ENCODE results near the gene PDZK1IP1.
"Not testable (repeated sequence)": the region's sequence is repeated elsewhere in the genome, so short reads cannot be mapped to it uniquely, and the experiment has no call there.

PDZK1IP1 gene

DNA sequence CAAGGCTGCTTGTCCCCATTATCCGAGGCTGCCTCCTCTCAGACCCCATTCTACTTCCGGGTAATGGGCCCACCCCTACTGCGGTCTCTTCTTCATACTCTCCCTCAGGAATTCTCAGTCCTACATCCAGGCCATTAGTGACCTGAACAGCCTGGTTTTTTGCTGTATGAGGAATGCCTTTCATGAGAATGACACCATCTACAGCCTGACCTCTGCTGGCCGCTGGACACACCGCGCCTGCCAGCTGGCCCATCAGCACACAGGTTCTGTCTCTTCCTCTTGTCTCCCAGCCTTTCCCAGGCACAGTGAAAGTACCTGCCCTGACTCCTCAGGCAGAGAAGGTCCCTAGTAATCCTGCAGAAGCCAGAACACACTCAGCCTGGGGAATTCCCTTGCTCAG is 46.2 kb downstream of the PDZK1IP1 start:
- DNase-seq (ENCODE audit: low read depth); H3K4me3 ChIP-seq (ENCODE audit: low read depth, low read length): not testable (repeated sequence)
- TF ChIP-seq, protein P1, sequence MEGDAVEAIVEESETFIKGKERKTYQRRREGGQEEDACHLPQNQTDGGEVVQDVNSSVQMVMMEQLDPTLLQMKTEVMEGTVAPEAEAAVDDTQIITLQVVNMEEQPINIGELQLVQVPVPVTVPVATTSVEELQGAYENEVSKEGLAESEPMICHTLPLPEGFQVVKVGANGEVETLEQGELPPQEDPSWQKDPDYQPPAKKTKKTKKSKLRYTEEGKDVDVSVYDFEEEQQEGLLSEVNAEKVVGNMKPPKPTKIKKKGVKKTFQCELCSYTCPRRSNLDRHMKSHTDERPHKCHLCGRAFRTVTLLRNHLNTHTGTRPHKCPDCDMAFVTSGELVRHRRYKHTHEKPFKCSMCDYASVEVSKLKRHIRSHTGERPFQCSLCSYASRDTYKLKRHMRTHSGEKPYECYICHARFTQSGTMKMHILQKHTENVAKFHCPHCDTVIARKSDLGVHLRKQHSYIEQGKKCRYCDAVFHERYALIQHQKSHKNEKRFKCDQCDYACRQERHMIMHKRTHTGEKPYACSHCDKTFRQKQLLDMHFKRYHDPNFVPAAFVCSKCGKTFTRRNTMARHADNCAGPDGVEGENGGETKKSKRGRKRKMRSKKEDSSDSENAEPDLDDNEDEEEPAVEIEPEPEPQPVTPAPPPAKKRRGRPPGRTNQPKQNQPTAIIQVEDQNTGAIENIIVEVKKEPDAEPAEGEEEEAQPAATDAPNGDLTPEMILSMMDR (IDR thresholded peaks at IDR 0.05; ENCODE audit: control insufficient read depth, extremely low read depth, insufficient read depth): peak; percentile 64

DNA sequence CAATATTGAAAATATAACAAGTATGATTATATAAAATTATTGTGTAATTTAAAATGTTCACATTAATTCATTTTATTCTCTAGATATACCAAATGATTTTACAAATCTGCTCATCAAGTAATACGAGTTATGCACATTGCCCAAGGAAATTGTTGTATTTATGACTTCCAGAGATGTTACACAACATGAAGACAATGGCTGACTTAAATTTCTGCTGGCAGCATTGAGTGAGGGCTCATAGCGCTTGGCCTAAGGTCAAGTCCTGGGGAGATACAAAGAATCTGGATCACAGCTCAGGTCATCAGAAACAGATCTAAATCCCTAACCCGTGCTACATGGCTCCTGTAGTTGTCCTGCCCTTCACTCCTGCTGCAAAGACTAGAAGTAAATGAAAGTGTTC is 49.5 kb downstream of the PDZK1IP1 start:
- not testable (repeated sequence) for H3K4me3 ChIP-seq (ENCODE audit: low read depth, low read length); DNase-seq (ENCODE audit: low read depth)

- no peak for DNase-seq (ENCODE audit: low read depth)
- TF ChIP-seq, protein P1 (IDR thresholded peaks at IDR 0.05; ENCODE audit: control insufficient read depth, extremely low read depth, insufficient read depth): no peak
- no peak overlapping the region for H3K4me3 ChIP-seq (ENCODE audit: low read depth, low read length)
Observed at GRCh38 chr1:47137925-47138615, 51.8 kb downstream of the PDZK1IP1 start.

DNA sequence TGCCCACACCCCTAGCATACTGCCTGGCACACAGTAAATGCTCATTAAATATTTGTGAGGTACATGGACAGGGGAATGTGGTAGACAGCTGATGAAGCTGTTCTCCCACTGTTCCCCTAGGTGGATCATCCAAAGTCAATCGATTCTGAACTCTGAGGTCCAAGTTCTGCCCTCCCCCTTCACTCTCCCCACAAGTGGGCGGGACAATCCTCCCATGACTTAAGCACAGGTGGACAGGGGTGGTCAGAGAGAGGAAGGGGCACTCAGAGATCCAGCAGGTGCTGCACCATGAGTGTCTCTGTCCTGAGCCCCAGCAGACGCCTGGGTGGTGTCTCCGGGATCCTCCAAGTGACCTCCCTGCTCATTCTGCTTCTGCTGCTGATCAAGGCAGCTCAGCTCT is 52.6 kb downstream of the PDZK1IP1 start, which contains the start of gene CYP4A22:
TSS of gene CYP4A22 (plus strand) at position 244 of the 400 bp plus-strand sequence. CDS start at position 289, 45 bp downstream.
- H3K4me3 ChIP-seq (ENCODE audit: low read depth, low read length): no peak within 1 kb of the TSS
- TF ChIP-seq, protein P1 (IDR thresholded peaks at IDR 0.05; ENCODE audit: control insufficient read depth, extremely low read depth, insufficient read depth): no peak
- DNase-seq (ENCODE audit: low read depth): no peak

All from LNCaP clone FGC (cell line).